HEK293T (cell line): ENCODE data around the gene PCDHGA9.
"Not testable (repeated sequence)": the region's sequence is repeated elsewhere in the genome, so short reads cannot be mapped to it uniquely, and the experiment has no call there.

Experiments used
- CTCF ChIA-PET: fragments of 350-600 bp; formaldehyde crosslinking; extraction: SDS; loops from one replicate; lab custom pipeline; 2021; ENCODE audit warnings: antibody characterized with exemption, inconsistent platforms; lab: Yijun Ruan, JAX
- POLR2A ChIA-PET: fragments of 350-600 bp; formaldehyde crosslinking; extraction: SDS; loops from one replicate; lab custom pipeline; 2020; ENCODE audit warnings: antibody characterized with exemption, inconsistent platforms; lab: Yijun Ruan, JAX
- DNase-seq: peaks from one replicate; pipeline ENCODE4 v3.0.0; 2012; ENCODE audit warnings: mixed read lengths; ENCODE audit errors: extremely low spot score
- ARNT ChIP-seq: fragments of 450-650 bp; IDR thresholded peaks from 2 replicates; pipeline ENCODE4 v1.6.1; 2017; ENCODE audit warnings: mild to moderate bottlenecking
- BHLHE40 ChIP-seq: fragments of 450-650 bp; IDR thresholded peaks from 2 replicates; pipeline ENCODE4 v1.6.1; 2016; ENCODE audit warnings: mild to moderate bottlenecking, moderate library complexity, borderline replicate concordance
- CTBP1 ChIP-seq: fragments of 450-650 bp; IDR thresholded peaks from 2 replicates; pipeline ENCODE4 v1.6.1; 2016; ENCODE audit warnings: borderline replicate concordance
- ELF4 ChIP-seq: fragments of 450-650 bp; IDR thresholded peaks from 2 replicates; pipeline ENCODE4 v1.6.1; 2017; ENCODE audit warnings: antibody characterized with exemption
- FOXA1 ChIP-seq: fragments of 450-650 bp; IDR thresholded peaks from 2 replicates; pipeline ENCODE4 v1.6.1; 2016; ENCODE audit warnings: mild to moderate bottlenecking
- FOXK2 ChIP-seq: fragments of 450-650 bp; IDR thresholded peaks from 2 replicates; pipeline ENCODE4 v1.6.1; 2016; ENCODE audit warnings: mild to moderate bottlenecking
- FOXM1 ChIP-seq: fragments of 450-650 bp; IDR thresholded peaks from 2 replicates; pipeline ENCODE4 v1.6.1; 2017; ENCODE audit warnings: mild to moderate bottlenecking, borderline replicate concordance
- HDGF ChIP-seq: fragments of 450-650 bp; IDR thresholded peaks from 2 replicates; pipeline ENCODE4 v1.6.1; 2017; ENCODE audit warnings: antibody characterized with exemption, borderline replicate concordance
- L3MBTL2 ChIP-seq: fragments of 450-650 bp; conservative IDR thresholded peaks from 2 replicates; pipeline ENCODE4 v1.6.1; 2016; ENCODE audit warnings: mild to moderate bottlenecking
- LEF1 ChIP-seq: fragments of 450-650 bp; IDR thresholded peaks from 2 replicates; pipeline ENCODE4 v1.6.1; 2017; ENCODE audit warnings: mild to moderate bottlenecking, borderline replicate concordance
- NFRKB ChIP-seq: fragments of 450-650 bp; IDR thresholded peaks from 2 replicates; pipeline ENCODE4 v1.6.1; 2016; ENCODE audit warnings: mild to moderate bottlenecking, moderate library complexity
- SP1 ChIP-seq: fragments of 450-650 bp; IDR thresholded peaks from 2 replicates; pipeline ENCODE4 v1.6.1; 2017
- SUZ12 ChIP-seq: fragments of 450-650 bp; IDR thresholded peaks from 2 replicates; pipeline ENCODE4 v1.6.1; 2016; ENCODE audit warnings: mild to moderate bottlenecking
- TARDBP ChIP-seq: fragments of 450-650 bp; IDR thresholded peaks from 2 replicates; pipeline ENCODE4 v1.6.1; 2016
- ZNF384 ChIP-seq: fragments of 450-650 bp; IDR thresholded peaks from 2 replicates; pipeline ENCODE4 v1.6.1; 2016
- TF ChIP-seq, protein P1 (sequence below): fragments of 450-650 bp; IDR thresholded peaks from 2 replicates; pipeline ENCODE4 v1.6.1; 2016

PCDHGA9 gene

DNA sequence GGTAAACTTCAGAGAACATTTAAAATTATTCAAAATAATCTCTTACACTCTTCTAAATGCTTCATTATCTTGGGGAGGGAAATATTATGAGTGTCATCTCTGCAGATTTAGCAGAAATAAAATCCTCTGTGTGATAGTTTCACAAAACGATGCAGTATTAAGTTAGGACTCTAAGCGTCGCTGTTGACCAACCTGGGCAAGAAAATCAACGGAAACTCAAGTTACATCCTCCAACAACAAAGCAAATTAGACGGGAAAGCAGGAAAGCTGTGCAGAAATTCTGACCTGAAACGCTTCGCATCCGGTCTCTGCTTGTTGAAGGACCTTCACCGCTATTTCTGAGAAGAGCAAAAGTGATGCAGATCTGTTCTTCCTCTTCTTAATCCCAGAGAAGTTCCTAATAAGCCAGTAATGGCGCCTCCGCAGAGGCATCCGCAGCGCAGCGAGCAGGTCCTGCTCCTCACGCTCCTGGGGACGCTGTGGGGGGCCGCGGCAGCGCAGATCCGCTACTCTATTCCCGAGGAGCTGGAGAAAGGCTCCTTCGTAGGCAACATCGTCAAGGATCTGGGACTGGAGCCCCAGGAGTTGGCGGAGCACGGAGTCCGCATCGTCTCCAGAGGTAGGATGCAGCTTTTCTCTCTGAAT lies 28.8 kb upstream of the PCDHGA9 start, which contains the start of gene PCDHGA6:
PCDHGA6 (plus strand) TSS at position 219 of the 645 bp plus-strand sequence; CDS start at position 412, 193 bp downstream.
- TF ChIP-seq FOXK2 (no peak), NFRKB (no peak), LEF1 (no peak)
- DNase-seq, result peak; percentile 15
- POLR2A ChIA-PET, result no interaction called here
- CTCF ChIA-PET, result interaction anchor here (0.7 to 0.9 kb wide), 3 partner anchors 9 to 194 kb away, joined by 3 to 4 read pairs (median 3); partner anchors contain the start of gene PCDHGA7

DNA sequence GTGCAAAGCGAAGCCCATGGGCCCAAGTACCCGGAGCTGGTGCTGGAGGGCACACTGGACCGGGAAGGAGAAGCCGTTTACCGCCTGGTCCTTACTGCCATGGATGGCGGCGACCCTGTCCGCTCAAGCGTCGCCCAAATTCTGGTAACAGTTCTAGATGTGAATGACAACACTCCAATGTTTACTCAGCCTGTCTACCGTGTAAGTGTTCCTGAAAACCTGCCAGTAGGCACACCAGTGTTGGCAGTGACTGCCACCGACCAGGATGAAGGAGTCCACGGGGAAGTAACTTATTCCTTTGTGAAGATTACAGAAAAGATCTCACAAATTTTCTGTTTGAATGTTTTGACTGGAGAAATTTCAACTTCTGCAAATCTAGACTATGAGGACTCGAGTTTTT lies 28.0 kb upstream of the PCDHGA9 start:
- POLR2A ChIA-PET, result no interaction called here
- CTCF ChIA-PET, result interaction anchor here (0.7 to 0.8 kb wide), 2 partner anchors 8 to 193 kb away, joined by 3 to 4 read pairs; partner anchors contain the start of gene PCDHGA7
- TF ChIP-seq ZNF384 (no peak), ELF4 (no peak), BHLHE40 (no peak), FOXK2 (no peak), HDGF (no peak), FOXA1 (no peak), ARNT (no peak), L3MBTL2 (no peak), SUZ12 (no peak), TARDBP (no peak), FOXM1 (no peak), NFRKB (no peak), CTBP1 (no peak), LEF1 (no peak), SP1 (no peak)
- TF ChIP-seq, protein P1, sequence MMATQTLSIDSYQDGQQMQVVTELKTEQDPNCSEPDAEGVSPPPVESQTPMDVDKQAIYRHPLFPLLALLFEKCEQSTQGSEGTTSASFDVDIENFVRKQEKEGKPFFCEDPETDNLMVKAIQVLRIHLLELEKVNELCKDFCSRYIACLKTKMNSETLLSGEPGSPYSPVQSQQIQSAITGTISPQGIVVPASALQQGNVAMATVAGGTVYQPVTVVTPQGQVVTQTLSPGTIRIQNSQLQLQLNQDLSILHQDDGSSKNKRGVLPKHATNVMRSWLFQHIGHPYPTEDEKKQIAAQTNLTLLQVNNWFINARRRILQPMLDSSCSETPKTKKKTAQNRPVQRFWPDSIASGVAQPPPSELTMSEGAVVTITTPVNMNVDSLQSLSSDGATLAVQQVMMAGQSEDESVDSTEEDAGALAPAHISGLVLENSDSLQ, result no peak
- DNase-seq, result no peak

DNA sequence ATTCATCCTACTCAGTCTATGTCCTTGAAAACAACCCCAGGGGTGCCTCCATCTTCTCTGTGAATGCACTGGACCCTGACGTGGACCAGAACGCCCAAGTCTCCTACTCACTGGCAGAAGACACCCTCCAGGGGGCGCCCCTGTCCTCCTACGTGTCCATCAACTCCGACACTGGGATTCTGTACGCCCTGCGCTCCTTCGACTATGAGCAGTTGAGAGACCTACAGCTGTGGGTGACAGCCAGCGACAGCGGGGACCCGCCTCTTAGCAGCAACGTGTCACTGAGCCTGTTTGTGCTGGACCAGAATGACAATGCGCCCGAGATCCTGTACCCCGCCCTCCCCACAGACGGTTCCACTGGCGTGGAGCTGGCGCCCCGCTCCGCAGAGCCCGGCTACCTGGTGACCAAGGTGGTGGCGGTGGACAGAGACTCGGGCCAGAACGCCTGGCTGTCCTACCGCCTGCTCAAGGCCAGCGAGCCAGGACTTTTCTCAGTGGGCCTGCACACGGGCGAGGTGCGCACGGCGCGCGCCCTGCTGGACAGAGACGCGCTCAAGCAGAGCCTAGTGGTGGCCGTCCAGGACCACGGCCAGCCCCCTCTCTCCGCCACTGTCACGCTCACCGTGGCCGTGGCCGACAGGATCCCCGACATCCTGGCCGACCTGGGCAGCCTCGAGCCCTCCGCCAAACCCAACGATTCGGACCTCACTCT lies 27.0 kb upstream of the PCDHGA9 start:
- POLR2A ChIA-PET, CTCF ChIA-PET, DNase-seq: not testable (repeated sequence)

DNA sequence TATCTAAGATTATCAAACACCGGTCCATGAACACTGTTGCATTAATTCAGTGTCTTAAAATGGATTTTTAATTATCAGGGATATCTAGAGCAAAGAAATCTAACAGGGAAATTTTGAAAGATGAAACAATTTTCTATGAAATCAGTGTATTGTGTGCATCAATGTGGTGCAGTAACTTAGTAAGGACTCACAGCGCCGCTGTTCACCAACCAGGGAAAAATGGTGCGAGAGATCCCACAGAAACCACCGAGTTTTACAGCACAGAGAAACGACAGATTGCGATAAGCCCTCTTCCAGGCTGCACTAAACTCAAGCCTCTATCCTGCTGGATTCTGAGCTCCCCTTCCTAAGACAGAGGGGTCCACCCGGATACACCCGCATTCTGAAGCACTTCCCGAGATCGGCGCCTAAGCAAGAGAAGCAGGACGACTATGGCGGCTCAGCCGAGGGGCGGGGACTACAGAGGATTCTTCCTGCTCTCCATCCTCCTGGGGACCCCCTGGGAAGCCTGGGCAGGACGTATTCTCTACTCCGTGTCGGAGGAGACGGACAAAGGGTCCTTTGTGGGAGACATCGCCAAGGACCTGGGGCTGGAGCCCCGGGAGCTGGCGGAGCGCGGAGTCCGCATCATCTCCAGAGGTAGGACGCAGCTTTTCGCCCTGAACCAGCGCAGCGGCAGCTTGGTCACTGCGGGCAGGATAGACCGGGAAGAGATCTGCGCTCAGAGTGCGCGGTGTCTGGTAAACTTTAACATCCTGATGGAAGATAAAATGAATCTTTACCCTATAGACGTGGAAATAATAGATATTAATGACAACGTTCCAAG lies 19.9 kb upstream of the PCDHGA9 start, which contains the start of gene PCDHGA7:
PCDHGA7 (plus strand) TSS at position 274 of the 826 bp plus-strand sequence; CDS start at position 432, 158 bp downstream.
- TF ChIP-seq NFRKB (no peak), FOXK2 (no peak), FOXM1 (no peak), FOXA1 (no peak), ELF4 (no peak), TARDBP (no peak), ARNT (no peak), L3MBTL2 (no peak), ZNF384 (no peak), HDGF (no peak)
- TF ChIP-seq, protein P1, result no peak
- CTCF ChIA-PET, result interaction anchor here (0.9 kb wide), 1 partner anchor 8 kb away, joined by 3 read pairs; no protein-coding TSS in a partner anchor
- POLR2A ChIA-PET, result no interaction called here
- DNase-seq, result peak; percentile 19

DNA sequence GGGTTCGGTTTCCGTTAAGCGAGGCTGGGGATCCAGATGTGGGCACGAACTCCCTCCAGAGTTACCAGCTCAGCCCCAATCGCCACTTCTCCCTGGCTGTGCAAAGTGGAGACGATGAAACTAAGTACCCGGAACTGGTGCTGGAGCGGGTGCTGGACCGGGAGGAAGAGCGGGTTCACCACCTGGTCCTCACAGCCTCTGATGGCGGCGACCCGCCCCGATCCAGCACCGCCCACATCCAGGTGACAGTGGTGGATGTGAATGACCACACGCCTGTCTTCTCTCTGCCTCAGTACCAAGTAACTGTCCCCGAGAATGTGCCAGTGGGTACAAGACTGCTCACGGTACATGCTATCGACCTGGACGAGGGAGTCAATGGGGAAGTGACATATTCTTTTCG lies 19.2 kb upstream of the PCDHGA9 start:
- TF ChIP-seq CTBP1 (no peak), L3MBTL2 (no peak), FOXK2 (no peak), FOXA1 (no peak), LEF1 (no peak), TARDBP (no peak), BHLHE40 (no peak), SP1 (no peak), NFRKB (no peak), HDGF (no peak)
- TF ChIP-seq, protein P1, result no peak
- DNase-seq, result no peak
- CTCF ChIA-PET, result no interaction called here
- POLR2A ChIA-PET, result no interaction called here
